ENCODE measurements around the gene ARHGAP12.

- TF ChIP-seq, protein P1, sequence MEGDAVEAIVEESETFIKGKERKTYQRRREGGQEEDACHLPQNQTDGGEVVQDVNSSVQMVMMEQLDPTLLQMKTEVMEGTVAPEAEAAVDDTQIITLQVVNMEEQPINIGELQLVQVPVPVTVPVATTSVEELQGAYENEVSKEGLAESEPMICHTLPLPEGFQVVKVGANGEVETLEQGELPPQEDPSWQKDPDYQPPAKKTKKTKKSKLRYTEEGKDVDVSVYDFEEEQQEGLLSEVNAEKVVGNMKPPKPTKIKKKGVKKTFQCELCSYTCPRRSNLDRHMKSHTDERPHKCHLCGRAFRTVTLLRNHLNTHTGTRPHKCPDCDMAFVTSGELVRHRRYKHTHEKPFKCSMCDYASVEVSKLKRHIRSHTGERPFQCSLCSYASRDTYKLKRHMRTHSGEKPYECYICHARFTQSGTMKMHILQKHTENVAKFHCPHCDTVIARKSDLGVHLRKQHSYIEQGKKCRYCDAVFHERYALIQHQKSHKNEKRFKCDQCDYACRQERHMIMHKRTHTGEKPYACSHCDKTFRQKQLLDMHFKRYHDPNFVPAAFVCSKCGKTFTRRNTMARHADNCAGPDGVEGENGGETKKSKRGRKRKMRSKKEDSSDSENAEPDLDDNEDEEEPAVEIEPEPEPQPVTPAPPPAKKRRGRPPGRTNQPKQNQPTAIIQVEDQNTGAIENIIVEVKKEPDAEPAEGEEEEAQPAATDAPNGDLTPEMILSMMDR (IDR thresholded peaks at IDR 0.05; ENCODE audit: low read length), result no peak
- TF ChIP-seq EZH2 (IDR thresholded peaks at IDR 0.05; ENCODE audit: borderline replicate concordance, low read length), result no peak
Measured at GRCh38 chr10:31944071-31944433, 15.4 kb upstream of the ARHGAP12 start.
